K562 (cell line): ENCODE data around the gene MCC. TPM values are rescaled to one million over a fixed set of nuclear protein-coding genes. Genes with fewer than 3 reads are reported as not detected.

Experiments
- ATAC-seq: fragments of 200-7000 bp; cut with Tn5 transposase; 3 replicates; pipeline ENCODE4 v1.9.1; 2020; ENCODE audit warnings: moderate library complexity
- BruUV-seq: library from RNA; stranded (reverse); fragments of 400-500 nt; replicated peaks from 2 replicates; lab custom pipeline; 2021; lab: Mats Ljungman, UMichigan
- CTCF ChIA-PET: fragments of 300-600 bp; formaldehyde crosslinking; extraction: SDS; loops from one replicate; lab custom pipeline; 2021; ENCODE audit warnings: low intra/inter-chr PET ratio; lab: Yijun Ruan, JAX
- POLR2A ChIA-PET: fragments of 300-600, 350-650 bp; sonication (Branson Sonifier 250); formaldehyde crosslinking; extraction: SDS; loops from one replicate; lab custom pipeline; 2021; ENCODE audit warnings: antibody characterized with exemption, inconsistent platforms; lab: Yijun Ruan, JAX
- DNase-seq, 4 experiments: peaks; one replicate each; pipeline versions ENCODE4 v3.0.0 to v3.0.0-alpha.2; 2011 to 2018; ENCODE audit warnings: low spot score in 3 of 4, mixed read lengths in 3 of 4; ENCODE audit errors: extremely low read depth in 1 of 4
- FAIRE-seq: peaks from 2 replicates; lab custom pipeline; 2011; peaks lifted over from hg19 to GRCh38; lab: Jason Lieb, UNC
- H2AFZ ChIP-seq: 2 replicates; pipeline ENCODE4 v1.6.0; 2011; ENCODE audit warnings: low read depth, low read length, control low read depth, inconsistent platforms
- H3K27ac ChIP-seq: fragments of 200-600 bp; 3 replicates; pipeline ENCODE4 v1.8.0; 2011; ENCODE audit warnings: low read depth, mild to moderate bottlenecking, control low read depth, inconsistent platforms, low read length, moderate library complexity, mixed read lengths; ENCODE audit errors: extremely low read depth
- H3K27me3 ChIP-seq, 2 experiments: fragments of 300-600 bp in 1 of 2; 2 replicates in 1 of 2; 3 replicates in 1 of 2; pipeline versions ENCODE4 v1.6.0 to v1.8.0; 2011; ENCODE audit warnings: inconsistent platforms in 2 of 2, low read length in 2 of 2, mild to moderate bottlenecking in 1 of 2, mixed read lengths in 1 of 2, moderate library complexity in 1 of 2; ENCODE audit not compliant: control insufficient read depth in 2 of 2, insufficient read depth in 2 of 2
- H3K36me3 ChIP-seq: fragments of 300-600 bp; 3 replicates; pipeline ENCODE4 v1.8.0; 2011; ENCODE audit warnings: mild to moderate bottlenecking, low read length, inconsistent platforms; ENCODE audit not compliant: control insufficient read depth, insufficient read depth
- H3K4me1 ChIP-seq, 2 experiments: fragments of 200-600 bp in 1 of 2; replicated peaks in 1 of 2; 2 replicates in 1 of 2; 3 replicates in 1 of 2; pipeline versions ENCODE4 v1.5.1 to v1.8.0; 2011; ENCODE audit warnings: inconsistent platforms in 2 of 2, low read length in 2 of 2, mild to moderate bottlenecking in 1 of 2, mixed read lengths in 1 of 2, moderate library complexity in 1 of 2; ENCODE audit not compliant: control insufficient read depth in 2 of 2, insufficient read depth in 2 of 2
- H3K4me2 ChIP-seq: 2 replicates; pipeline ENCODE4 v1.6.1; 2011; ENCODE audit warnings: low read length, control low read depth, inconsistent platforms, mixed read lengths; ENCODE audit not compliant: insufficient read depth
- H3K4me3 ChIP-seq: fragments of 200-600 bp; sonication (generic), shearing (Covaris generic); 2 replicates; pipeline ENCODE4 v1.5.1; 2016; ENCODE audit warnings: control low read depth, inconsistent platforms
- H3K79me2 ChIP-seq: fragments of 200-600 bp; 3 replicates; pipeline ENCODE4 v1.8.0; 2011; ENCODE audit warnings: low read length, inconsistent platforms; ENCODE audit not compliant: control insufficient read depth, insufficient read depth
- H3K9ac ChIP-seq, 2 experiments: 2 replicates each; pipeline versions ENCODE4 v1.6.0 to v1.6.1; 2011; ENCODE audit warnings: low read depth in 2 of 2, low read length in 2 of 2, control low read depth in 1 of 2, inconsistent platforms in 1 of 2, mild to moderate bottlenecking in 1 of 2, mixed read lengths in 1 of 2; ENCODE audit not compliant: insufficient read depth in 1 of 2
- H3K9me1 ChIP-seq: one replicate; pipeline ENCODE4 v1.6.0; 2011; ENCODE audit warnings: inconsistent platforms, mild to moderate bottlenecking, low read length, moderate library complexity; ENCODE audit not compliant: control insufficient read depth, insufficient read depth
- H3K9me3 ChIP-seq: replicated peaks from 2 replicates; pipeline ENCODE4 v1.5.1; 2011; ENCODE audit warnings: low read depth, low read length, inconsistent platforms; ENCODE audit not compliant: control insufficient read depth, insufficient read depth
- H4K20me1 ChIP-seq: replicated peaks from 2 replicates; pipeline ENCODE4 v1.6.1; 2011; ENCODE audit warnings: low read length, inconsistent platforms, mixed read lengths; ENCODE audit not compliant: control insufficient read depth, insufficient read depth
- ARHGAP35 ChIP-seq: fragments of 450-650 bp; IDR thresholded peaks from 2 replicates; pipeline ENCODE4 v1.6.1; 2018; ENCODE audit not compliant: partially characterized antibody
- ARNT ChIP-seq, 2 experiments: fragments of 450-650 bp; IDR thresholded peaks; 2 replicates each; pipeline ENCODE4 v1.6.1; 2016; ENCODE audit warnings: mild to moderate bottlenecking in 1 of 2
- BCOR ChIP-seq: fragments of 450-650 bp; IDR thresholded peaks from 2 replicates; pipeline ENCODE4 v1.6.1; 2016
- CBX1 ChIP-seq: sonication (generic); IDR thresholded peaks from 2 replicates; pipeline ENCODE4 v1.6.1; 2016; ENCODE audit warnings: antibody characterized with exemption, low read depth, mild to moderate bottlenecking
- CEBPB ChIP-seq: fragments of 450-650 bp; IDR thresholded peaks from 2 replicates; pipeline ENCODE4 v1.6.1; 2016; ENCODE audit warnings: missing genetic modification characterization, missing compliant biosample characterization
- ETV6 ChIP-seq, 3 experiments: fragments of 150-350 bp in 1 of 3; sonication (generic) in 1 of 3; formaldehyde crosslinking in 1 of 3; IDR thresholded peaks; 2 replicates each; pipeline versions ENCODE4 v1.6.1 to v1.8.0; 2014 to 2022; ENCODE audit warnings: borderline replicate concordance in 2 of 3, low read depth in 2 of 3, antibody characterized with exemption in 1 of 3, low read length in 1 of 3, mild to moderate bottlenecking in 1 of 3, missing genetic modification reagents in 1 of 3
- KDM2B ChIP-seq: fragments of 250-450 bp; sonication (Bioruptor Pico); IDR thresholded peaks from 2 replicates; pipeline ENCODE4 v1.8.0; 2021; ENCODE audit warnings: mild to moderate bottlenecking, moderate library complexity
- NFIC ChIP-seq: fragments of 450-650 bp; IDR thresholded peaks from 2 replicates; pipeline ENCODE4 v1.6.1; 2017; ENCODE audit warnings: mild to moderate bottlenecking, inconsistent platforms
- SMAD2 ChIP-seq: fragments of 150-350 bp; IDR thresholded peaks from 2 replicates; pipeline ENCODE4 v1.6.1; 2014; ENCODE audit warnings: low read depth, mild to moderate bottlenecking, low read length
- TCF7L2 ChIP-seq: fragments of 150-350 bp; IDR thresholded peaks from 2 replicates; pipeline ENCODE4 v1.6.1; 2016; ENCODE audit warnings: low read depth, mild to moderate bottlenecking, low read length, moderate library complexity
- ZNF253 ChIP-seq: fragments of 250-450 bp; sonication (Bioruptor Pico); conservative IDR thresholded peaks from 2 replicates; pipeline ENCODE4 v1.6.1; 2021; ENCODE audit warnings: mild to moderate bottlenecking
- ZNF282 ChIP-seq: sonication (generic); formaldehyde crosslinking; IDR thresholded peaks from 2 replicates; pipeline ENCODE4 v1.8.1; 2023; ENCODE audit warnings: missing genetic modification reagents
- WGBS: fragments of 100-300 bp; shearing (Covaris generic); methylation state at CpG from one replicate; pipeline ENCODE4 v1.1.6; 2016; ENCODE audit warnings: low coverage, mixed read lengths; ENCODE audit not compliant: insufficient coverage; ENCODE audit errors: missing lambda C conversion rate; 5-methylcytosine and 5-hydroxymethylcytosine counted together
- in situ Hi-C: fragments of 300-500 bp; cut with MboI; formaldehyde crosslinking; loops from 4 replicates; pipeline ENCODE4 v1.15.0; 2018; ENCODE audit warnings: inconsistent platforms, mixed read lengths
- intact Hi-C: fragments of 100-400 bp; cut with micrococcal nuclease; formaldehyde crosslinking; loops from 2 replicates; pipeline ENCODE4 v1.14.2; 2022
- polyA plus RNA-seq, 8 experiments: library from polyadenylated mRNA; depleted of rRNA in 4 of 8; stranded (reverse) in 5 of 8; unstranded in 3 of 8; fragments of >200 nt; fragmentation: Nextera tagmentation in 2 of 8; fragmentation: Illumina TruSeq in 1 of 8; extraction: Ambion mirVana in 2 of 8; extraction: Trizol in 1 of 8; gene quantifications; 2 replicates each; pipeline versions ENCODE4 v1.2.1 to v1.2.3, GENCODE V29; 2011 to 2014; ENCODE audit warnings: inconsistent platforms in 1 of 8, missing spikeins in 1 of 8
- total RNA-seq, 7 experiments: library from RNA; depleted of rRNA in 6 of 7; stranded (reverse); fragments of >200 nt in 6 of 7; fragmentation: Illumina TruSeq in 2 of 7; extraction: Trizol in 2 of 7; gene quantifications; 2 replicates each; pipeline versions ENCODE4 v1.2.1 to v1.2.3, GENCODE V29; 2011 to 2021; ENCODE audit warnings: low replicate concordance in 1 of 7

MCC gene
- total and polyA plus RNA-seq, 9 of the 15 experiments (the other 6 are each of a cell fraction or from before 2014, with no cell fraction given): 0.04 to 0.24 (median 0.06) TPM; not detected in 1

DNA sequence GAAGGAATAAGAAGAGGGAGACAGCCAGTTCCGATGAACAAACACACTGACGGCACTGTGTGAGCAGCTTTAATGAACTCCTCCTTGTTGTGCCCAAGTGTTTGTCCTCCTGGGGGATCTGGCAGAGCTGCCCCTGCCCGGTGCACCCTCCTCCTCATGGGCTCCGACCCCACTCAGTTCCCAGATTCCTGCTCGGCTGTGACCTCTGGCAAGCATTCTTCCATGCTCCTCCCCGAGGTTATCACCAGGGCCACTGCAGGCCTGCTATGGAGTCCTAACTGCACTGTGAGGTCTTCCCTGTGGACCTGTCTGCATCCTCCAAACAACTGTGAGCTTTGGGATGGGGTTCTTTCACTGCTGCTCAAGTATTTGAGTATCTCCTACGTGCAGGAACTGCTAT is 369.5 kb downstream of the MCC start:
- no peaks in the 10 kb centered on the region for H3K9me3 ChIP-seq
- no peak overlapping the region for H3K4me3 ChIP-seq
- no peak for FAIRE-seq
- no peak for ATAC-seq
- WGBS: 3% methylated on average over 7 of the region's 7 CpGs
- no peaks in the 10 kb centered on the region for H3K79me2 ChIP-seq
- H3K27me3 ChIP-seq: peaks cover 34 to 43% of the 10 kb centered on the region in 2 experiments
- no peak for TF ChIP-seq ETV6 (IDR thresholded peaks at IDR 0.05; ENCODE audit: borderline replicate concordance in 1 of 2, low read depth in 2 of 2, low read length in 1 of 2)
- TF ChIP-seq ETV6 (CRISPR knock-in tag; IDR thresholded peaks at IDR 0.05; ENCODE audit: borderline replicate concordance): no peak
- TF ChIP-seq SMAD2: no peak
- TF ChIP-seq ZNF282: no peak
- TF ChIP-seq KDM2B: no peak
- no peak for TF ChIP-seq TCF7L2
- no peak for TF ChIP-seq CBX1
- no peak for TF ChIP-seq BCOR
- no peak for TF ChIP-seq ZNF253
- TF ChIP-seq CEBPB (tag): no peak
- TF ChIP-seq ARNT (IDR thresholded peaks at IDR 0.05): no peak
- TF ChIP-seq NFIC: no peak
- TF ChIP-seq ARHGAP35: no peak
- TF ChIP-seq, all 486 proteins: peak for 0
- no peak overlapping the region for H3K27ac ChIP-seq
- no TSS peak for BruUV-seq
- POLR2A ChIA-PET: interaction anchor here (0.9 kb wide), 1 partner anchor 57 kb away, joined by 3 read pairs; no protein-coding TSS in a partner anchor
- no peaks in the 10 kb centered on the region; the same call in 1 of the 2 replicates for H4K20me1 ChIP-seq
- H2AFZ ChIP-seq: no peak overlapping the region
- in situ Hi-C loops: no loop called here
- H3K4me2 ChIP-seq: no peak overlapping the region
- intact Hi-C loops: no loop called here
- no peak overlapping the region for H3K9ac ChIP-seq
- CTCF ChIA-PET: no interaction called here
- H3K4me1 ChIP-seq: no peaks in the 10 kb centered on the region
- H3K36me3 ChIP-seq: no peaks in the 10 kb centered on the region
- no peaks in the 10 kb centered on the region for H3K9me1 ChIP-seq
- no peak for DNase-seq
